HG03460 (cell line): Measurements from ENCODE around the gene TADA1.
"Not testable (repeated sequence)": the region's sequence is repeated elsewhere in the genome, so short reads cannot be mapped to it uniquely, and the experiment has no call there.

Experiments used
- ATAC-seq: cut with Tn5 transposase; IDR thresholded peaks from one replicate; pipeline ENCODE4 v1.9.1; 2021; ENCODE audit not compliant: unreplicated experiment

The TADA1 gene

GRCh38 chr1:166844791-166845190 lies 31.3 kb downstream of the TADA1 start:
- no peak for ATAC-seq

- ATAC-seq, result no peak
These were observed 32.1 kb downstream of the TADA1 start for GRCh38 chr1:166843769-166844596.

- ATAC-seq, result no peak
These were observed 32.7 kb downstream of the TADA1 start for GRCh38 chr1:166843322-166843721.

- ATAC-seq, result no peak
These were observed 35.5 kb downstream of the TADA1 start for GRCh38 chr1:166840309-166841274.

GRCh38 chr1:166839600-166840308 lies 36.3 kb downstream of the TADA1 start:
- peak; percentile 28 for ATAC-seq

- peak; percentile 96 for ATAC-seq
These were observed 37.1 kb downstream of the TADA1 start, which contains the start of gene POGK for GRCh38 chr1:166838766-166839599. TSS of gene POGK (plus strand) at chr1:166839475. CDS start at chr1:166840957, 1,482 bp downstream.

- no peak for ATAC-seq
These were observed 39.3 kb downstream of the TADA1 start for GRCh38 chr1:166836733-166837132.

GRCh38 chr1:166829762-166830161 lies 46.3 kb downstream of the TADA1 start:
- ATAC-seq, result not testable (repeated sequence)

- ATAC-seq, result no peak
These were observed 48.6 kb downstream of the TADA1 start for GRCh38 chr1:166827426-166827825.

- no peak for ATAC-seq
These were observed 53.7 kb downstream of the TADA1 start for GRCh38 chr1:166822385-166822784.

- ATAC-seq, result no peak
These were observed 56.1 kb downstream of the TADA1 start for GRCh38 chr1:166819974-166820373.

GRCh38 chr1:166814611-166815010 lies 61.5 kb downstream of the TADA1 start:
- ATAC-seq, result no peak

GRCh38 chr1:166813508-166814223 lies 62.4 kb downstream of the TADA1 start:
- ATAC-seq, result no peak

GRCh38 chr1:166811691-166812090 lies 64.4 kb downstream of the TADA1 start:
- ATAC-seq, result no peak

- ATAC-seq, result no peak
These were observed 67.1 kb downstream of the TADA1 start for GRCh38 chr1:166808952-166809351.
